GM12864 (cell line): ENCODE data around the gene ANKRD60.

ENCODE experiments used
- DNase-seq: peaks from one replicate; pipeline ENCODE4 v3.0.0-alpha.2; 2011; ENCODE audit warnings: low read depth
- H3K4me3 ChIP-seq: 2 replicates; pipeline ENCODE4 v1.5.1; 2011; ENCODE audit warnings: mild to moderate bottlenecking, low read depth, low read length, control low read depth
- CTCF ChIP-seq: IDR thresholded peaks from 2 replicates; pipeline ENCODE4 v1.5.1; 2011; ENCODE audit warnings: low read depth, mild to moderate bottlenecking, moderate library complexity, low read length, control low read depth, inconsistent platforms; ENCODE audit errors: missing control alignments

Gene ANKRD60

GRCh38 chr20:58229198-58229798 lies 845 bp upstream of the ANKRD60 start:
- H3K4me3 ChIP-seq, result no peak overlapping the region
- no peak for TF ChIP-seq CTCF
- no peak for DNase-seq

GRCh38 chr20:58228103-58228483 lies 360 bp downstream of the ANKRD60 start:
- no peak overlapping the region for H3K4me3 ChIP-seq
- DNase-seq, result no peak
- no peak for TF ChIP-seq CTCF

GRCh38 chr20:58227391-58228102 lies 906 bp downstream of the ANKRD60 start:
- no peak for TF ChIP-seq CTCF
- H3K4me3 ChIP-seq, result no peak overlapping the region
- no peak for DNase-seq

GRCh38 chr20:58225452-58226200 lies 2.8 kb downstream of the ANKRD60 start:
- TF ChIP-seq CTCF, result no peak
- DNase-seq, result no peak
- H3K4me3 ChIP-seq, result no peak overlapping the region

- no peak overlapping the region for H3K4me3 ChIP-seq
- DNase-seq, result no peak
- TF ChIP-seq CTCF, result no peak
Measured at GRCh38 chr20:58224974-58225373, 3.5 kb downstream of the ANKRD60 start.

- H3K4me3 ChIP-seq, result no peak overlapping the region
- no peak for DNase-seq
- TF ChIP-seq CTCF, result no peak
Measured at GRCh38 chr20:58224097-58224496, 4.4 kb downstream of the ANKRD60 start.
